Loucy (cell line): ENCODE measurements around the gene GRHPR.

ENCODE experiments used
- H2AFZ ChIP-seq: fragments of 200-600 bp; sonication (generic); 2 replicates; pipeline ENCODE4 v1.6.0; 2016; ENCODE audit warnings: antibody characterized with exemption, mild to moderate bottlenecking, low read length, moderate library complexity
- H3F3A ChIP-seq: fragments of 200-600 bp; 2 replicates; pipeline ENCODE4 v1.6.0; 2016; ENCODE audit warnings: antibody characterized with exemption, low read depth, mild to moderate bottlenecking
- H3K27me3 ChIP-seq: fragments of 200-600 bp; sonication (generic); 2 replicates; pipeline ENCODE4 v1.6.1; 2014; ENCODE audit warnings: low read length, mild to moderate bottlenecking; ENCODE audit not compliant: insufficient read depth, poor library complexity, severe bottlenecking
- H3K36me3 ChIP-seq: fragments of 200-600 bp; sonication (generic); 2 replicates; pipeline ENCODE4 v1.6.1; 2016; ENCODE audit warnings: low read length; ENCODE audit not compliant: insufficient read depth
- H3K4me1 ChIP-seq: fragments of 200-600 bp; sonication (generic); 2 replicates; pipeline ENCODE4 v1.5.1; 2014; ENCODE audit warnings: low read length, mild to moderate bottlenecking; ENCODE audit not compliant: insufficient read depth, poor library complexity, severe bottlenecking
- H3K4me2 ChIP-seq: fragments of 200-600 bp; sonication (generic); 2 replicates; pipeline ENCODE4 v1.6.0; 2014; ENCODE audit warnings: antibody characterized with exemption, low read length, low read depth, mild to moderate bottlenecking; ENCODE audit not compliant: poor library complexity, severe bottlenecking
- H3K4me3 ChIP-seq: fragments of 200-600 bp; sonication (generic); 2 replicates; pipeline ENCODE4 v1.5.1; 2014; ENCODE audit warnings: low read length, mild to moderate bottlenecking, mixed read lengths; ENCODE audit not compliant: poor library complexity, severe bottlenecking
- H3K79me2 ChIP-seq: fragments of 200-600 bp; sonication (generic); 2 replicates; pipeline ENCODE4 v1.6.1; 2014; ENCODE audit warnings: low read length; ENCODE audit not compliant: insufficient read depth
- H3K9ac ChIP-seq: fragments of 200-600 bp; sonication (generic); 2 replicates; pipeline ENCODE4 v1.6.0; 2014; ENCODE audit warnings: mild to moderate bottlenecking, low read depth, low read length, moderate library complexity; ENCODE audit not compliant: poor library complexity, severe bottlenecking
- H3K9me2 ChIP-seq: fragments of 200-600 bp; sonication (generic); replicated peaks from 2 replicates; pipeline ENCODE4 v1.6.1; 2016; ENCODE audit warnings: low read depth, low read length, mixed read lengths
- H3K9me3 ChIP-seq: fragments of 200-600 bp; sonication (generic); 2 replicates; pipeline ENCODE4 v1.6.1; 2014; ENCODE audit warnings: mild to moderate bottlenecking, antibody characterized with exemption, low read length, low read depth; ENCODE audit not compliant: insufficient read depth
- H4K20me1 ChIP-seq: fragments of 200-600 bp; sonication (generic); 2 replicates; pipeline ENCODE4 v1.6.0; 2014; ENCODE audit warnings: antibody characterized with exemption, low read length, mild to moderate bottlenecking; ENCODE audit not compliant: insufficient read depth, poor library complexity, severe bottlenecking
- CTCF ChIP-seq: fragments of 200-600 bp; sonication (generic); conservative IDR thresholded peaks from 2 replicates; pipeline ENCODE4 v1.5.1; 2014; ENCODE audit warnings: mild to moderate bottlenecking, antibody characterized with exemption, low read length
- EZH2phosphoT487 ChIP-seq: fragments of 200-600 bp; IDR thresholded peaks from 2 replicates; pipeline ENCODE4 v1.6.1; 2018; ENCODE audit warnings: antibody characterized with exemption, mild to moderate bottlenecking, moderate library complexity, borderline replicate concordance

Gene GRHPR

GRCh38 chr9:37485389-37486255 lies 63.1 kb downstream of the GRHPR start, which contains the start of gene POLR1E:
Gene POLR1E, plus strand, starts transcription at chr9:37485948. Its CDS starts 100 bp downstream, at chr9:37486048.
- peak within 1 kb of the TSS; percentile 94 for H2AFZ ChIP-seq
- peak within 1 kb of the TSS; percentile 88 for H3K4me3 ChIP-seq
- H3K9me2 ChIP-seq = no peaks in the 10 kb centered on the region
- no peaks in the 10 kb centered on the region for H3F3A ChIP-seq
- no peak for TF ChIP-seq CTCF
- TF ChIP-seq EZH2phosphoT487 = no peak
- H3K36me3 ChIP-seq = no peaks in the 10 kb centered on the region
- no peaks in the 10 kb centered on the region for H3K9me3 ChIP-seq
- H3K27me3 ChIP-seq = no peaks in the 10 kb centered on the region
- H3K4me2 ChIP-seq = peak within 1 kb of the TSS; percentile 77
- peaks cover 31% of the 10 kb centered on the region for H3K79me2 ChIP-seq
- peak within 1 kb of the TSS; percentile 84 for H3K9ac ChIP-seq
- H4K20me1 ChIP-seq = peaks cover 6% of the 10 kb centered on the region
- H3K4me1 ChIP-seq = peaks cover 33% of the 10 kb centered on the region

GRCh38 chr9:37486256-37486615 lies 63.7 kb downstream of the GRHPR start:
- peak overlapping the region; percentile 85; the same call in 1 of the 2 replicates for H2AFZ ChIP-seq
- H3K27me3 ChIP-seq = no peaks in the 10 kb centered on the region

More at GRCh38 chr9:37486256-37486615, 63.7 kb downstream of the GRHPR start:
- Histone ChIP-seq H3K4me1 (peaks cover 34% of the 10 kb centered on the region), H3K9me2 (no peaks in the 10 kb centered on the region), H3F3A (no peaks in the 10 kb centered on the region), H3K79me2 (peaks cover 31% of the 10 kb centered on the region), H4K20me1 (peaks cover 6% of the 10 kb centered on the region), H3K9me3 (no peaks in the 10 kb centered on the region), H3K4me3 (peak overlapping the region; percentile 88), H3K4me2 (peak overlapping the region; percentile 77), H3K36me3 (no peaks in the 10 kb centered on the region), H3K9ac (peak overlapping the region; percentile 84)
- TF ChIP-seq CTCF (no peak), EZH2phosphoT487 (no peak)
